Measurements from ENCODE around the gene BIRC2. TPM values are rescaled to one million over a fixed set of nuclear protein-coding genes. Genes with fewer than 3 reads are reported as not detected.

The BIRC2 gene
- polyA plus RNA-seq, 3 donors = 92.3 to 103 (median 94.0) TPM

DNA sequence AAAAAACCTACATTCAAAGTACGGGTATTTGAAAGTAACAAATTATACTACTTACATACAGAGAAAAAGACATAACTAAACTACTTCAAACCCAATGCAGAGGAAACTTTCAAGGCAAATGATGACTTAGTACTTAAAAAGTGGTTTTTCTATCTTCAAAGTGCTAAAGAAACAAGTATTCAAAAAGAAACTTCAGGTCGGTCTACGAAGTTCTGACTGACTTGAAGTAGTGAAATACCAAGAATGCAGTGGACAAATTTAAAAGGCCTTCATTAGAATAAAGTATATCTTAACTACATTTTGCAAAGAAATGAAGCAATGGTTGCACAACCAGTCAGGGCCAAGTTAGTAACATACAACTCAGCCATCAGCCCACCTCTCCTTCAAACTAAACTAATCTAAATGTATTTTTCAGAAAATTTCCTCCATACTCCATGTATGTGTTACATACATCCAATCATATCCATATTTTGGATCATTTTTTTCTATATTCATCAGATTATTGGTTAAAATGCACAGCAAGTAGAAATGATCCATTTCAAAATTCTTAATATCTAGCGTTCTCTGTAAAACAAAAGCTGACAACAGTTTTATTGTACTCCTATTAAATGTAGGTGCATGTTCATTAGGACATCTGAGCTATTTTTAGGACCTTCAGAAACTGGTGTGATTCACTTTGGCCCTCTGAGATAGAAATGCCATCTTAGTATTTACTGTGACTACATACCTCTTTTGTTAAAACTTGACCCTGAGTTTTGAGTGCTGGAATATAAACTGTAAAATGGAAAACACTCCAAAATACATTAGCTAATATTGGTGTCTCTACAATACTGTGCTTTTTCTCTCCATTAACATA is 49.9 kb downstream of the BIRC2 start:
- DNase-seq (ENCODE audit: low read depth in 3 of 3, low spot score in 2 of 3) = no peak

DNA sequence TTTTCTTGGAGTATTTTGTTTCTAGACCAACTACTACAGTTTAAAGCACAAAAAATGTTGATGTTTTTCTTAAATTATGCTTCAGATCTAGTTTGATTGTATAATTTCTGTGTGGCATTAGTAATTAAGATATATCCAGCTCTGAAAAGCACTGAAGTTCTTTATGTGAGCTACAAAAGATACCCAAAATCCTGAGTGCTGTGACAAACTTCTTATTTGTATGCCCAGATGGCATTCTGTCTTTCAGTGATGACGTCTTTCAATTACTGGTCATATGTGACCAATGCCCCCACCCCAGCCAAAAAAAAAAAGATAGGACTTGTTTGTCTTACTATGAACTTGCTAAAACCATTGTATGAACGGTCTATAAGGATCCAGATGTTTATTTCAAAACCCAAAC is 51.3 kb downstream of the BIRC2 start:
- DNase-seq (ENCODE audit: low read depth in 3 of 3, low spot score in 2 of 3) = no peak

DNA sequence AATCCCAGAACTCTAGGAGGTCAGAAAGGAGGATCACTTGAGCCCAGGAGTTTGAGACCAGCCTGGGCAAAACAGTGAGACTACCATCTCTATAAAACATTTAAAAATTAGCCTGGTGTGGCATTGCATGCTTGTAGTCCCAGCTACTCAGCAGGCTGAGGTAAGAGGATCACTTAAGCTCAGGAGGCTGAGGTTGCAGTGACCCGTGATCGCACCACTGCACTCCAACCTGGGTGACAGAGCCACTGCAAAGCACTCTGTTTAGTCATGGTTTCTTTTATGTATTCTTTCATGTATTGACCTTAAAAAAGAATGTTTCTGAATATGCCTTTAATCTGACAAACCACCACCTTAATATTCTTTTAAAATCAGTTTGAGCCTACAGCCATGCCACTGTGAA is 52.2 kb downstream of the BIRC2 start:
- DNase-seq (ENCODE audit: low read depth in 3 of 3, low spot score in 2 of 3) = no peak

DNA sequence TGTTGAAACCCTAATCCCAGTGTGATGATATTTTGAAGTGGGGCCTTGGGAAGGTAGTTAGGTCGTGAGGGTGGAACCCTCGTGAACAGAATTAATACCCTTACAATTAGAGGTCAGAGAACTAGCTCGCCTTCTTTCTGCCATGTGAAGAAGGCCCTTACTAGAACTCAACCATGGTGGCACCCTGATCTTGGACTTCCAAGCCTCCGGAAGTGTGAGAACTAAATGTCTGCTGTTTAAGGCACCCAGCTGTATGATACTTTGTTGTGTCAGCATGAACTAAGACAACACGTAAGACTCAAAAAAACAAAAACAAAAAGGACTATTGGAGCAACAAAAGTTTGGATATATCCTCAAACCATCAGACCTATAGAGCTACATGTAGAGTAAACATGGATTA is 53.6 kb downstream of the BIRC2 start:
- no peak for DNase-seq (ENCODE audit: low read depth in 3 of 3, low spot score in 2 of 3)

DNA sequence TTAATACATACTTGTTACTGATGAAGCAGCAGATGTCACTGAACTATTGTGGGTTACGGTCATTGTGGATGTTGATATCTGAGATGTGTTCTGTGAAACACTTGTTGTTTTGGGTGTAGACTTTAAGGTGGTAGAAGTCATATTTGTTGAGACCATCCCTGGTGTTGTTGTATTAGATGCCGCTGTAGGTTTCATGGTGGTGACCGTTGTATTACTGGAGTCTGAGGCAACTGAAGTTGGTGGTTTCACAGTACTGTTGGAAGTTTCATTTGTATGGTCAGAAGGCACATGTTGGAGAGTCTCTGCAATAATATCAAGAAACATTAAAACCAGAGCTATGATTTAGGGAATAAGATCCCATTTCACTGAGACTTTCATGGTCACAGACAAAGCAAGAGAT is 54.9 kb downstream of the BIRC2 start:
- no peak for DNase-seq (ENCODE audit: low read depth in 3 of 3, low spot score in 2 of 3)

DNA sequence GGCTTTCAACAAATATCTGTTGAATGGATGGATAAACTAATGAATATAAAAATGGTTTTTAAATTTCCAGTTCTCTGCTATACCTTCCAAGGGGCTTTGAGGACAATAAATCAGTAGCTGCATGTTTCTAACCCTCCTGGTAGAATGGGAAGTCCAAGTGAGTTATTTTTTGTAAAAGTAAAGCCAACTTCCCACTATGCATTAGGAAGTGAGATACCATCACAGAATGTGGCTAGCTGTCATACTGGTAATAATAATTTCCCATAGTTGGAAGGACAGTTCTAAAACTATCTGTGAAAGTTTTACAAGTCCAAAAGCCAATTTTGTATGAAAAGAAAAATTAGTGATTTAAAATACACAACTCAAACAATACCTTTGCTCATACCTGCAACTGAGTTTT is 55.5 kb downstream of the BIRC2 start:
- DNase-seq (ENCODE audit: low read depth in 3 of 3, low spot score in 2 of 3) = no peak

DNA sequence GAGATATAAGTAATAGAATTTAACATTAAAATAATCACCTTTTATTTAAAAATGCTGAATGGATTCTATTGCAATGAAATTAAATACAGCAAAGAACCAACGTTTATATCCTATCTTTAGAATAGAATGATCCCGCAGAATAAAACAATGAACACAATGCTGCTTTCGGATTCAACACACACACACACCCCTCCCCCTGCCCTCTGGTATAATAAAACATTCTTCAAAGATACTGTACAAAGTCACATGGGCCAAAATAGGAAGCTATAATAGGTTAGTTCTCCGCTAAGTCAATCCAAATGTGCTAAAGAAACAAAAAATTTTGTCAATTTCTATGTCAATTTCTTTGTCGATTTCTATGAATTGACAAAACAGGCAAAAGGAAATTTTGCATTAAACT is 58.5 kb downstream of the BIRC2 start:
- DNase-seq (ENCODE audit: low read depth in 3 of 3, low spot score in 2 of 3) = no peak

DNA sequence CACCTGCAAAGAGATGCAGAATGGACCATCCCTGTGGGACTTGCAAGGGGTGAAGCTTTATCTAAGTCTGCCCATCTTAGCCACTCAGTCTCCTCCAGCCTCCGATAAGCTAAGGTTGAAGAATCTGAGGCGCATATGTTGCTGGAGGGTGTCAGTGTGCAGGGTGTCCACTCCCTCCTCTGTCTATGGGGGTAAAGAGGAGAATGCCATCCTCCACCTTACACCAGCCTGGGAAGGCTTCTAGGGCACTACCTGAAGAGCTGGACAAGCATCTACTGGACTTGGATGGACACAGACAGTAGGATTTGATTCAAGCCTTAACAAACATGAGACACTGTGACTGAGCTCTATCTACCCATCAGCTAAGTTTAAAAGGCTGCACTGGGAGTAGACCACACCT is 59.1 kb downstream of the BIRC2 start:
- DNase-seq (ENCODE audit: low read depth in 3 of 3, low spot score in 2 of 3) = no peak

DNA sequence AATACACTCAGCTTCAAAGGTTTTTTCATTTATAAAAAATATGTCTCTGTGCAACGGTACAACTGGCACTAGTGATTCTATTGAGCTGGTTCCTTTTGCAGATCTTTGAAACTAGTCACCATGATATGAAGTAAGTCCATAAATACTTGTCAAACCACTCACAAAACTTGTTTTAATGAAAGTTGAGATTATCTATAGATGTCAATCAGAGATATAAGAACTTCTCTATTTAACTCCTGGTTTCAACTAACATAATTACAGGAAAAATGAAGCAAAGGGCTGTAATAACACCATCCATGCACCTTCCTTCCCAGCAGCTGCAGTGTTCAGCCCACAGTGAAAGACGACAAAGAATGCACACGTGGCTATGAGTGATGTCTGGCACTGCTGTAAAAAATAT is 60.9 kb downstream of the BIRC2 start:
- DNase-seq (ENCODE audit: low read depth in 3 of 3, low spot score in 2 of 3) = no peak

DNA sequence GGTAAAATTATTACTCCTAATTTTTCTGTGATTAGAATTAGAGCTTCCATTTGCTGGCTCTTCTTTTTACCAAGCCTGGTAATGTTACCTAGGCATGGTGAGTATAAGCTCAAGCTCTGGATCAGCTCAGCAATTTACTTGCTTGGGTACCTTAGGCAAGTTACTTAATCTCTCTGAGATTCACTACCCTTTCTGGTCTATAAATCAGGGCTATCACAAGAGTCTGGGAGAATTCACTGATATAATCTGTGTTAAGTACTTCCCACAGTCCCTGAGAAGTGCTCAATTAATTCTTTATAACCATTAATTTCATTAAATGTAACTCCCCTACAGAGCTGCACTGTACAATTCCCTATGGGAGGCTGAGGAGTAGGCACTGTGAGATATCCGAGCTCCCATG is 61.3 kb downstream of the BIRC2 start:
- DNase-seq (ENCODE audit: low read depth in 3 of 3, low spot score in 2 of 3) = no peak

DNA sequence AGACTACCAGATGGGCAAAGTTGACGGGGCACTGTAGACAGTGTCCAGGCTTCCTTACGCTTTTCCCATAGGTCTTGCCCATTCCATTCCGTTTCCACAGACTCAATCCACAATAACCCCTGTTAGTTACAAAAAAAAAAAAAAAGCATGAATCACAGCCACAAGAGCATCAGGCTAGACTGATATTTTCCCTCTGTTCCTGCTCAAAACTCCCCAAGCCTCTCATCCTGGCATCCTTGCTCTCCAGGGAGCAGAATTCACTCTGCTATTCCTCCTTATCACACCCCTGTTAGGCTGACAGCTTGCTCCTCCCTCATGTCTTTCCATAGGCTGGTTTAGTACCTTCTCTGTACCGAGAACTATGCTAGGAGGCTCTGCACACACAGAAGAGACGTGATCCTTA is 63.4 kb downstream of the BIRC2 start:
- DNase-seq (ENCODE audit: low read depth in 3 of 3, low spot score in 2 of 3) = no peak

DNA sequence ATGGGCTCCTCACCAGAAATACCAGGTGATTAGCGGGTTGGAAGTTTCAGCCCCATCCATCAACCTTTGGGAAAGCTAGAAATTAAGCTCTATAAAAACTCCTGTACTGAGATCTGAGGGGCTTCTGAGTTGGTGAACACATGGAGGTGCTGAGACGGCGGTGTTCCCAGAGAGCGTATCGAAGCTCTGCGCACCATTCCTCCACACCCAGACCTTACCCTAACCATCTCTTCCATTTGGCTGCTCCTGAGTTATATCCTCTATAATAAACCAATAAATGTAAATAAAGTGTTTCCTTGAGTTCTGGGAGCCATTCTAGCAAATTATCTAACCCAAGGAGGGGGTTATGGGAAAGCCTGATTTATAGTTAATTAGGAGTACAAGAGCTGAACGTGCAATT is 64.1 kb downstream of the BIRC2 start:
- DNase-seq (ENCODE audit: low read depth in 3 of 3, low spot score in 2 of 3) = no peak

DNA sequence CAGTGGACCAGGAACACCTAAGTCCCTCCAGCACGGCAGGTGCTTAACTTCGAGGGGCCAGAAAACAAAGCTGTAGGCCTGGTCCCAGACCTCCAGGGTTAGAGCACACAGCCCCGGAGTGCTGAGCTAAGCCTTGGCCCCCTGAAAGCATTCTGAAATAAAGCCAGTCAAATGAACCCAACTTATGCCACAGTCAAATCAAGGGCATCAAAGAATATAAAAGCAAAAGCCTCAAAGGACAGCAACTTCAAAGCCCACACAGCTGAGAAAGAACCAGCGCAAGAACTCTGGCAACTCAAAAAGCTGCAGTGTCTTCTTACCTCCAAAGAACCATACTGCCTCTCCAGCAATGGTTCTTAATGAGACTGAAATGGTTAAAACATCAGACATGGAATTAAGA is 66.5 kb downstream of the BIRC2 start:
- no peak for DNase-seq (ENCODE audit: low read depth in 3 of 3, low spot score in 2 of 3)

DNA sequence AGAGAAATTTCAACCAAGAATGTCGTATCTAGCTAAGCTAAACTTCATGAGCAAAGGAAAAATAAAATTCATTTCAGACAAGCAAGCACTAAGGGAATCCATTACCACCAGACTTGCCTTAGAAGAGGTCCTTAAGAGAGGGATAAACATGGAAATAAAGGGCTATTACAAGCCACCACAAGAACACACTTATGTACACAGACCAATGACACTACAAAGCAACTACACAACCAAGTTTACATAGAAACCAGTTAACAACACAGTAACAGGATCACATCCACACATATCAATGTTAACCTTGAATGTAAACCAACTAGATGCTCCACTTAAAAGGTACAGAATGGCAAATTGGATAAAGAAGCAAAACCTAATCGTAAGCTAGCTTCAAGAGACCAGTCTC is 67.5 kb downstream of the BIRC2 start:
- no peak for DNase-seq (ENCODE audit: low read depth in 3 of 3, low spot score in 2 of 3)

DNA sequence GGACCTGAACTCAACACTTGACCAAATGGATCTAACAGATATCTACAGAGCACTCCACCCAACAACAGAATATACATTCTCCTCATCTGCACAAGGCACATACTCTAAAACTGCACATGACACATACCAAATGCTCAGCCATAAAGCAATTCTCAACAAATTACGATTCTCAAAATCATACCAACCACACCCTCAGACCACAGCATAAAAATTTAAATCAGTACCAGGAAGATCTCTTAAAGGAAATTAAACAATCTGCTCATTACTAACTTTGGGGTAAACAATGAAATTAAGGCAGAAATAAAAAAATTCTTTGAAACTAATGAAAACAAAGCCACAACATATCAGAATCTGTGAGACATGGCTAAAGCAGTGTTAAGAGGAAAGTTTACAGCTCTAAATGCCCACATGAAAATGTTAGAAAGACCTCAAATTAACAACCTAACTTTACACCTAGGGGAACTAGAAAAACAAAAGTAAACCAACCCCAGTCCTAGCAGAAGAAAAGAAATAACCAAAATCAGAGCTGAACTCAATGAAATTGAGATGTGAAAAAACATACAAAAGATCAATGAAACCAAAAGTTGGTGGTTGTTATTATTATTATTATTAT is 68.4 kb downstream of the BIRC2 start:
- no peak for DNase-seq (ENCODE audit: low read depth in 3 of 3, low spot score in 2 of 3)

DNA sequence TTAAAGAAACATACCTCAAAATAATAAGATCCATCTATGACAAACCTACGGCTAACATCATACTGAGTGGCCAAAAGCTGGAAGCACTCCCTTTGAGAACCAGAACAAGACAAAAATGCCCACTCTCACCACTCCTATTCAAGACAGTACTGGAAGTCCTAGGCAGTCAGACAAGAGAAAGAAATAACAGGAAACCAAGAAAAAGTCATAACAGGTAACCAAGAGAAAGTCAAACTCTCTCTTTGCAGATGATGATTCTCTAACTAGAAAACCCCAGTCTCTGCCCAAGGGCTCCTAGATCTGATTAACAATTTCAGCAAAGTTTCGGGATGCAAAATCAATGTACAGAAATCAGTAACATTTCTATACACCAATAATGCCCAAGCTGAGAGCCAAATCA is 70.0 kb downstream of the BIRC2 start:
- DNase-seq (ENCODE audit: low read depth in 3 of 3, low spot score in 2 of 3) = no peak

DNA sequence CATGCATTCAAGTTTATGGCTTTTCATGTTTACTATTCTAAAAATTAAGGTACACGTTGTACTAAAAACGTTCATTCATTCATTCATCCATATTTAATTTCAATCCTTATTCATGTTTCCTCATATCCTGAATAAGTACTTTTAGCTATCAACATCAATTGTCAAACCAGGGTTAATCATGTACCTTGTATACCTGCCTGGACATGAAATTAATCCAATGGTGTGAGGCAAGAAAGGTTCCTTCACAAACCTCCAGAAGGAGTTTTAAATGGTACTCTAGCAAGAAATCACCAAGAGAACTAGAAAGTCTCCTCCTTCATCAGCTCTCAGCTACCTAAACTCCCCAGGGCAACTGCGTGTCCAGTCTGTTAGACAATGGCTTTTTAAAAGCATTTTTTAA is 72.2 kb downstream of the BIRC2 start:
- no peak for DNase-seq (ENCODE audit: low read depth in 3 of 3, low spot score in 2 of 3)

DNA sequence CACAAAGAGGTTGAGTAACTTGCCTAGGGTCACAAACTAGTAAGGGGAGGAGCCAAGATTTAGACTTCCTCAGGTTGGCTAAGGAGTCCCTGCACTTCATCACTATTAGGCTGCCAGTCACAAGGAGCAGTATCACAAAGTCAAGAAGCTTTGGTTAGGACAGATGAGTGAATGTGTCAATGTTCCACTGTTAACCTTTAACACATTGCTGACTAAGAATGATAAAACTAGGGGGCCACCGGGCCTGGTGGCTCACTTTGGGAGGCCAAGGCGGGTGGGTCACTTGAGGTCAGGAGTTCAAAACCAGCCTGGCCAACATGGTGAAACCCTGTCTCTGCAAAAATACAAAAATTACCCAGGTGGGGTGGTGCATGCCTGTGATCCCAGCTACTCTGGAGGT is 73.5 kb downstream of the BIRC2 start:
- DNase-seq (ENCODE audit: low read depth in 3 of 3, low spot score in 2 of 3) = no peak

DNA sequence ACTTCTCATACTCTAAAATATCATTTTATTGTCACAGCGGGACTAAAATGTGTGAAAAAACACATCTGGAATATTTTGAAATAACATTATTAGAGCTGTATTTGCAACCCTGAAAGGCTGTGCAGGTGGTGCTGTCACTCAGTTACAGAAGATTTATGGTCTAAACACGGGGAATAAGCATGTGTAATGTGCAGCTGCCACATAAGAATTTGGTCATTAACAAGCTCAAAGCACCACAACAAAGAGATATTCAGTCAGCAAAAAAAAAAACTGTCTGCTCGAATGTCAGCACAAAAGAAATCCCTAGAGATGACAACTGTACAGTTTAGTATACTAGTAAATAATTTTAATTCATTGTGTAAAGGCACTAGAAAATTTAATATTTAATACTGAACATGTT is 74.2 kb downstream of the BIRC2 start:
- DNase-seq (ENCODE audit: low read depth in 3 of 3, low spot score in 2 of 3) = no peak

DNA sequence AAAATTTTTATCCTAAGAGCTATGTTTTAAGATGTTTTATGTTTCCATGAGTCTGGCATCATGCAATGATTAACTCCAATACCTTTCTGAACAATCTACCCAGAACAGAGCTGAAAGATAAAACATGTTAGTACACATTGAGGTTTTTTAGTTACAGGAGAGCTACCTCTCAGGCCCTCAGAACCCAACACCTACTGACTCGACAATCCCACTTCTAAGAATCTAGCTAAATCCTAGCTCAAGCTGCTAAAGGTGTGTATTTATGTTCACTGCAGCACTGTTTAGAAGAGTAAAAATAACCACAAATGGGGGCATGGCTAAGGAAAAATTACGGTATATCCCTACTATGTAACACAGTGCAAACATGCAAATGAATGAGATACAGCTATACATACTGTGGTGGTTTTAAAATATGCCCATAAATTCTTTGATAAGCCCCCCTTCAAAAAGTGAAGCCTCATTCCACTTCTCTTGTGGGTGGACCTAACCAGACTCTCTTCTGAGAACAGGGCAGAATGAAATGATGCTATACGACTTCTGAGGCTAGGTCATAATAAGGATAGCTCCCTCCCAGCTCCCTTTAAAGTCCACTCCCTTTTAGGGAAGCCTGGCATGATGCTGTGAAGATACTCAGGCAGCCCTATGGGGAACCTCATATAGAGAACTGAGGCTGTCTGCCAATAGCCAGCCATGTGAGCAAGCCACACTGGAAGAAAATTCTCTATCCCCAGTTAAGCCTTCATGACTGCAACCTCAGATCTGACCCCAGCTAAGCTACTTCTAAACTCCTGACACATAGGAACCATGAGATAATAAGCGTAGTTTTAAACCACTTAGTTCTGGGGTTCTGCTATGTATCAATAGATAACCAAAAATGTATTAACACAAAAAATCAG is 76.1 kb downstream of the BIRC2 start:
- no peak for DNase-seq (ENCODE audit: low read depth in 3 of 3, low spot score in 2 of 3)

DNA sequence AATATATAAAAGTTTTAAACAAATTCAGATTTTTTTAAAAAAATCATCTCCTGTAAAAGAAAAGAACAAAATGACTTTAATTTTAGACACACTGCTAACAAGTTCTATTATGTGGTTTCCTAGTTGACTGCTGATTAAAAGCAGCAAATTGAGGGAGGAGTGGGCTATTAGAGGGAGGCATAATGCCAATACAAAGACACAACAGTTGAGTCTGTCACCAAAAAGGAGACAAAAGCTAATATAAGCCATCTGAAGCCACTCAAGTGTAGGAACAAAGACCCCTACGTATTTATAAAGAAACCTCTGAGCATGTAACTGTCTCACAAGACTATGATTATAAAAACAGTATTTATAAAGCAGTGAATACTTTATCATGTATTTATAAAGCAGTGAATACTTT is 76.9 kb downstream of the BIRC2 start:
- no peak for DNase-seq (ENCODE audit: low read depth in 3 of 3, low spot score in 2 of 3)

DNA sequence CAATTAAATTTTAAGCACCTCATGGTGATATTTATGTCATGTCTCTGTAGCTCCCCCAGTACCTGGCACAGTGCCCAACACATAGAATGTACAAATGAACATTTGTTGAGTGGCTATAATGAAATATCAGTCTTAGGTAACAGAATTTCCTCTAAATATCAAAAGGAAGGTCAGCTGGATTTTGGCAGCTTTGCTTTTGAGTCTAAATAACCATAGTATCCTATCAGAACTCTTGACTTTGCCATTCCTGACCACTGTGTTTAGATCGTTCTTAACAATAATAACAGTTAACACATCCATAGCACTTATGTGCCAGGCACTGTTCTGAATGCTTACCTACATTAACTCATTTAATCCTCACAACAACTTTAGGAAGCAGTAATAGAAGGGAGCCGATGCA is 79.0 kb downstream of the BIRC2 start:
- DNase-seq (ENCODE audit: low read depth in 3 of 3, low spot score in 2 of 3) = no peak
